HG02759 (cell line): ENCODE data around the gene DEGS2.

Experiments used
- ATAC-seq: cut with Tn5 transposase; IDR thresholded peaks from one replicate; pipeline ENCODE4 v1.9.1; 2021; ENCODE audit warnings: mild to moderate bottlenecking, moderate library complexity; ENCODE audit not compliant: unreplicated experiment

Gene DEGS2

GRCh38 chr14:100116134-100116533 is 43.3 kb downstream of the DEGS2 start:
- ATAC-seq = no peak

DNA sequence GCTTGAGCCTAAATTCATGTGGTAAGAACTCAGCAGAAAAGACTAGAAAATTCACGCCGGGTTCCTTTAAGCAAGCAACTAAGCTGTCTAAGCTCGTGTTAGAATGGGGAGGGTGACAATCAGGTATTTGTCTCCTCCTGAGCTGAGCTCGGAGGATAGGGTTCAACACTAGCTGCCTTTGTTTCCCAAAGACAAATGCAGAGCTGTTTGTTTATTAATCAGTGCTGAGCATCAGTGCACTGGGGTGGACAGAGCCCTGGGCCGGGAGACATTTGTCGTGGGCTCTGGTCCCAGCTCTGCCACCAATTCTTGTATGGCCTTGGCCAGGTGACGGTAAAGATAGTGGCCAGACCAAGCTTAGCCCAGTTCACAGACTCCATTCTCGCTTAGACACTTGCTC is 43.7 kb downstream of the DEGS2 start:
- ATAC-seq = no peak

DNA sequence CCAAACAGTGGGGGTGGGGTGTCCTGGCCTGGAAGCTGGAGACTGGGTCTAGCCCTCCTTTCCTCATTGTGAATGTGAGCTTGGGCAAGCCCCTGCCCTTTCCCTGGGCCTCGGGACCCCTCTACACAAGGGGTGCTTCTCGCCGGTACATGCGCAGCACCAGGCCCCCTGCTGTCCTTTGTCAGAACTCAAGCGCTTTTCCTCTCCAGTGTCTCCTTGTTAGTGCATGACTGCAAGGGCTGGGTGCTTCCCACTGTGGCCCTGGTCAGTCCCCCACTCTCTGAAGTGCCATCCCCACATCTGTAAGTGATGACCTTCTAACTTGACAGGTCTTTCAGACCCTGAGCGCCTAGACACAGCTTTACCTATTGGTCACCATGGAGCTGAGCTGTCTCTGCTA is 44.2 kb downstream of the DEGS2 start:
- no peak for ATAC-seq

GRCh38 chr14:100114109-100114765 is 45.2 kb downstream of the DEGS2 start:
- no peak for ATAC-seq

DNA sequence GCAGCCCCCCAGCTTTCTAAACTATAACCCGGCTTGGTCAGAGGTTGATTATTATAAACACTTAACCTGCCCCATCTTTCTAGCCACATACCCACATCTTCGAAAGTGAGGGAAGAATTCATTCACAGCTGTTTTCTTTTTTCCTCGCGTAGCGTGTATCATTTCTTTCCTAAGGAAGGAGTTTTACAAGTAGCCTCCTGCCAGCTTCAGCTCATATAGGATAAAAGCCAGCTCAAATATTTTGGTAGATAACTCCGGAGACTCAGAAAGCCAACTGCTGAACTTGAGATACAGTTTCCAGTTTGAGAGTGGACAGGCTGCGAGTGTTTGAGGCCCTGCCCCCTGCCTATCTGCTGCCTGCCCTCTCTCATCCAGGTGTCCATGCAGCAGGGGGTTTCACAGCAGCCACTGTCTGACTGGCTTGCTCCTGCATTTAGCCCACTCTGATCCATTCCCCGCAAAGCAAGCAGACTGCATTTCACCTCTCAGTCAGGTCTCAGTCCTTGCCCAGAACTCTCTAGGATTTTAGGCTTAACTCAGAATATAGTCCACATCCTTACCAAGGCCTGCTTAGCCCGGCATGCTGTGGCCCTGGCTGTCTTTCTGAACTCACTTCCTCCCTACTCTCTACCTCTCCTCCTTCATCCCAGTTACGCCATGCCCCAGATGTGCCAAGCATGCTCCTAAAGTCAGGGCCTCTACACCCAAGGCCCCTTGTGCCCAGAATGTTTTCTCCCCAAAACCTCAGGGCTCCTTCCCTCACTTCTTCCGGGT is 47.3 kb downstream of the DEGS2 start:
- ATAC-seq = no peak

GRCh38 chr14:100110816-100111215 is 48.6 kb downstream of the DEGS2 start:
- ATAC-seq = no peak

GRCh38 chr14:100109594-100109955 is 49.9 kb downstream of the DEGS2 start:
- no peak for ATAC-seq

DNA sequence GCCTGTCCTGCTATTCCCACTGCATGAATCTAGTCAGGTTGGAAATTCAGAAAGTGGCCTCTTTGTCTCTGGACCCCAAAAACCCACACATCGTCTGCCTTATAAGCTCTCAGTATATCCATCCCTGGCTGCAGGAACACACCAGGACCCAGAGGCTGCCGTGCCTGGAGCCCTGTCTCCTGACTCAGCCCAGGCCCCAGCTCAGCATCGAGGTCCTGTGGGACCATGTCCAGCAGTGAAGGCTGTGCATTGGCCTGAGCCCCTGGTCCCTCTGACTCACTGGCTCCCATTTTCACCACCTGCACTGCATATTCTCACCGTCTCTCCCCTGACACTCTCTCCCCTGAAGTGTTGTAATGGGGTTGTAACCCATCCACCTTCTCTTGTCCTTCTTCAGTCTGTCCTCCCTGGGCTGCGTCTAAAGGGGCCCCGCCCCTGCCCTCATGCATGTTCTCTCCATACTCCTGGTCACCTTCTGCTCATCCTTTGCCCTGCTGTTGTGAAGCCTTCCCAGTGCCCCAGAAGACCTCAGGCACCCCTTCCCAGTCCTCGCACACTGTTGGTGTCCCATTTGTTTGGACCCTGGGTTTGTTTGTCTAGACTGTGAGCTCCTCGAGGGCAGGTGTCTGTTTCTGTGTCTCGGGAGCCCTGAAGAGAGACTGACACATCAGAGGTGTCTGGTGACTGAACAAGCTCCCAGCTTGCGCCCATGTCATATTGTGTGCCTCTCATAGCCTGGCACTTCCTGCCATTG is 50.4 kb downstream of the DEGS2 start:
- no peak for ATAC-seq

DNA sequence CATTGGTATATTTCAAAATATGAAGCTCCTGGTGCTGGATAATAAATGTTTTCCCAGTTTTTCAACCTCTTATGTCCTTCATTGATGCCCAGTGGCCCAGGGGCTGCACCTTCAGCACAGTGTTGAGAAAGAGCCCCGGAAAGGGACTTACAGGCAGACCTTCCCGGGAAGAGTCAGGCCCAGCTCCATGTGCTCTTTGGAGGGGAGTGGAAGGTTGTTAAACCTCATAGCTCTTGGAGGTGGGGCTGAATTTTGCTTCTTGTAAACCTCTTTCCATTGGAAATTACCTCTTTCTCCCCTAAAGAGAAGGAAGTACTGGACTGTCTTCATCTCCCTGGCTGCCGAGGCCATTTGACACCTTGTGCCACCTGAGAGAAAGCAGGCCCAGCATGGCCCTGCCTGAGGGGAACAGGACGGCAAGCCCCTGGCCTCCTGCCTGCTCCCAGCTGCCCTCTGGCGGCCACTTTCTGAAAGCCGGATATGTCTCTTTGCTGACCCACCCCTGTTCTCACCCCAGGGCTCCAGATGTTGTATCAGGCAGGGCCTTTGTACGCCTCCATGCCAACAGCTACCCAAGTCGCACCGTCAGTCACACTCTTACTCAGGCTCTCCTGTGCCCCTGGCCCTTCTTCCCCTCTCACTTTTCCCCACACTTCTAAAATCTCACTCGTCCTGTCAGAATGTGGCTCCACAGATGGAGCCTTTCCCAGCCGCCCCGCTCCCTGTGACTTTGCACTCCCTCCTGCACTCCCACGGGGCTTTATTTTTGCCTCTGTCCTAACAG is 51.2 kb downstream of the DEGS2 start:
- ATAC-seq = peak; percentile 80

GRCh38 chr14:100107236-100107635 is 52.2 kb downstream of the DEGS2 start:
- no peak for ATAC-seq

GRCh38 chr14:100106250-100107112 is 53.0 kb downstream of the DEGS2 start:
- no peak for ATAC-seq

- ATAC-seq = no peak
These were observed 53.9 kb downstream of the DEGS2 start for GRCh38 chr14:100105357-100106169.

DNA sequence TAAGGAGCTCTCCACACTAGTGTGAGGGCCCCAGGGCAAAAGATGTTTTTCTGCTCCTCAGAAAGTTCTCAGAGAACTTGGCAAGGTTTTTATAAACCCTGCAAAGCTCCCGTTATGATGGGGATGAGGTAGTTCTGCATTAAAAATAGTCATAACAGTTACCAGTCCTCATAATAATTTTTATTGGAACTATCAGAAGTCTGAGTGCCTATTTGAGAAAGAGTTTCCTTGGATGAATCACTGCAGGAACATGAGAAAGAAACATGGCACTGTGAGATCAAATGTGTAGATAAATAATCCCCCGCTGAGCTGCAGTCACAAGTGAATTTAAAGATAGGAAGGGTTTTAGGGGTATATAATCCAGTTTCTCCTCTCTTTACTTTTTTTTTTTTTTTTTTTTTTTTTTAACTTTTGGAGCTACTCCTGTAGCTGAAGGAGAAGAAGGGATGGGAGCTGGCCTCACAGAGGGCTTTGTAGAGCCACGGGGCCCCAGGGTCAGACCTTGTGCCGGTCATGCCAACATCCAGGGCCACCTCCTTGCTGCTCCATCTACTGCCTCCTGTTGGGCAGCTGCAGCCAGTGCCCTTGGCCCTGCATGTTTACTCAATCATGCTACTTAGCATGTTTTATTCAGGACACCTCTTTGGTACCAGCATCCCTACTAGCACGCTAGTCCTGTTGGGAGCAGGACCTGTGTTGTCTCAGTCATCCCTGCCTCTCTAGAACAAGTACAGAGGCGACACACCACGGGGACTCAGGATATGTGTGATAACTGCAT is 54.7 kb downstream of the DEGS2 start:
- ATAC-seq = no peak

DNA sequence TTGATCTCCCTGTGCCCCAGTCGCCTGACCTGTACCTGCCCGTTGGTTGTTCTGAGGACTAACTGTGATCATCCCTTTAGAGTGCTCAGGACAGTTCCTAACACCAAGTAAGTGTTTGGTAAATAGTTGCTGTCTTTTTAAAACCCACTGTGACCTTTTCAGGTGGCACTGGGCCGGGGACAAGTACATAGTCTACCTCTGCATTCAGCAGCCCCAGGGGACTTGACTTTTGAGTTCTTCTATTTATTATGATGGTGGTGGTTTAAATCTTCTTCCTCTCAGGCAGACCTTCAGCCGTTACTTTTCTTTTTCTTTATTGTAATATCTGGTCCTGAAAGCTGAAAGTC is 55.5 kb downstream of the DEGS2 start:
- no peak for ATAC-seq

DNA sequence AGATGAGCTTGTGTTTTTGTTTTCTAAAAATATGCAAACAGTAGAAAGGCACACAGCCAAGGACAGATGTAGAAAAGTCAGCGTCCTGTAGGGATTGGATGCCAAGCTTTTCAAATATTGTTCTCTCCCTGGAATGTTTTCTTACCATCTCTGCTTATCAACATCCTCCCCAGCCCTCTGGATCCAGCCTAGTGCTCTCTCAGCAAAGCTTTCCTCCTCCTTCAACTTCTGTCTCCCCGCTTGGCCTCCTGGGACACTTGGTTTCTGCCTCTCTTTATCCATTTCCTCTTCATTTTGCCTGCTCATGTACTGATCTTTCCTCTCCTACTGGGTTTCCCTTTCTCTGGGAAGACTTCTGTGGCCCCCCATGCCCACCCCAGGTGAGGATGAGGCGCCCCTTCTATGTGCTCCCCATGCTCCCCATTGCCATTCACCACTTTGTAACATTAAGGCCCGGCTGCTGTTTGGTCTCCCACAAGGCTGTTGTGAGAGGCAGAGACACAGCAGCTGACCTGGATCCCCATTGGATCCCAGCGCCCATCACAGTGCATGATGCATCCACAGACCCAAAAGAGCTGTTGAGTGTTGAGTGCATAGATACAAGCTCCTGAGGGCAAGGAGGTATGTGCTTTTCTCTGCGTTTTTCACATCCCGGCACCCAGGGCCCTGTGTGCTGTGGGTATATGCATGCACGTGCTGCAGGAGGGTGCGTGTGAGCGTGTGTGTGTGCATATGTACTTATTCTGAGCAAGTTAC is 56.0 kb downstream of the DEGS2 start:
- no peak for ATAC-seq

GRCh38 chr14:100102156-100102785 is 57.2 kb downstream of the DEGS2 start:
- no peak for ATAC-seq

DNA sequence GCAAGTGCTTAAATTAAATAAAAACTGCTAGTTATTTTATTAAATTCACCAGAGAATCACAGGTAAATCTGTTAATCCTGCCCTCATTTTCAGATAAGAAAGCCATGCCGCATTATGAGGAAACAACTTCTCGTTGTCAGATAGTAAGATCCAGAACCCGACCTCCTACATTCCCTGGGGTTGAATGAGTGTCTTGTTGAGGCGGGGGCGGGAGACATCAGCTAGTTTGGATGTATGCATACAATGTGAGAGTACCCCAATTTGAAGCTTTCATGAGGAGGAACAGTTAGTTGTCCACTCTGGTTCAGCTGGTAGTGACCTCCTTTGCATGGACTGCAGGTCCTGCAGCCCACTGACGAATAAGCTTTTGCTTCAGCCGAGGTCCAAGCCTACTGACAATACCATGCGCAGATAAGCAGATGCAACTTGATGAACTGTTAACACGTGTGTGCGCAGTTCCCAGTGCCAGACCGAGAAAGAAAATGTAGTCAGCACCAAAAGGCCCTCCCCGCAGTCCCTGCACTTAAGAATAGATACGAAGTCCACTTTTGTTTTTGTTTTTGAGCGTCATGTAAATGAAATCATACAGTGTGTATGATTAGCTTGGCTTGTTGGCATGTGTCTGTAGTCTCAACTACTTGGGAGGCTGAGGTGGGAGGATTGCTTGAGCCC is 59.3 kb downstream of the DEGS2 start:
- ATAC-seq = no peak
